Testis (tissue), 3 donors: ENCODE measurements around the gene MLKL. TPM values are rescaled to one million over a fixed set of nuclear protein-coding genes. Genes with fewer than 3 reads are reported as not detected.

Experiments
- DNase-seq: peaks from one replicate; pipeline ENCODE4 v3.0.0-alpha.2; 2019
- H3K27ac ChIP-seq, 2 donors: fragments of 200-600 bp; sonication (generic); one replicate each; pipeline ENCODE4 v1.5.1; 2019
- H3K27me3 ChIP-seq: fragments of 200-600 bp; sonication (generic); one replicate; pipeline ENCODE4 v1.5.1; 2019
- H3K36me3 ChIP-seq: fragments of 200-600 bp; sonication (generic); one replicate; pipeline ENCODE4 v1.5.1; 2017; ENCODE audit warnings: low read depth; ENCODE audit errors: missing control alignments
- H3K4me1 ChIP-seq: fragments of 200-600 bp; sonication (generic); one replicate; pipeline ENCODE4 v1.5.1; 2019
- H3K4me3 ChIP-seq, 2 donors: fragments of 200-600 bp; sonication (generic); one replicate each; pipeline ENCODE4 v1.5.1; 2017 to 2019
- H3K9me3 ChIP-seq: fragments of 200-600 bp; sonication (generic); one replicate; pipeline ENCODE4 v1.5.1; 2017
- CTCF ChIP-seq, 3 experiments: fragments of 450-650 bp in 2 of 3; fragments of 200-600 bp in 1 of 3; sonication (generic) in 1 of 3; IDR thresholded peaks; one replicate each; pipeline ENCODE4 v1.5.1; 2016 to 2019; ENCODE audit warnings: antibody characterized with exemption in 3 of 3, mild to moderate bottlenecking in 2 of 3, moderate library complexity in 1 of 3
- POLR2A ChIP-seq: fragments of 450-650 bp; IDR thresholded peaks from one replicate; pipeline ENCODE4 v1.6.1; 2017; ENCODE audit warnings: antibody characterized with exemption, mild to moderate bottlenecking, moderate library complexity
- WGBS, 2 donors: methylation state at CpG; one replicate each; pipeline ENCODE4 v1.1.5; 2018; 5-methylcytosine and 5-hydroxymethylcytosine counted together
- intact Hi-C: fragments of 100-400 bp; cut with DNase I; formaldehyde crosslinking; loops from one replicate; pipeline ENCODE4 v1.15.1; 2023; ENCODE audit warnings: low total_unique reads
- polyA plus RNA-seq: library from polyadenylated mRNA; stranded (reverse); fragments of 350-450 nt; fragmentation: Illumina TruSeq; extraction: RNeasy Lipid Tissue Mini Kit (QIAGEN cat#74804); gene quantifications from one replicate; pipeline ENCODE4 v1.2.3, GENCODE V29; 2014; ENCODE audit warnings: low read depth, low replicate concordance; ENCODE audit not compliant: insufficient read depth
- total RNA-seq, 2 donors: library from RNA; depleted of rRNA; stranded (reverse); fragments of >200 nt; gene quantifications; one replicate each; pipeline ENCODE4 v1.2.3, GENCODE V29; 2016

MLKL gene
- total and polyA plus RNA-seq, 3 donors from 2014 or later, result 3.5 to 4.8 (median 4.5) TPM

- Histone ChIP-seq H3K4me1 (no peaks in the 10 kb centered on the region), H3K9me3 (no peaks in the 10 kb centered on the region), H3K4me3 (no peak overlapping the region), H3K27me3 (no peaks in the 10 kb centered on the region), H3K36me3 (no peaks in the 10 kb centered on the region), H3K27ac (no peak overlapping the region)
- TF ChIP-seq POLR2A, result no peak
- TF ChIP-seq CTCF (IDR thresholded peaks at IDR 0.05), result peak; percentile 88 to 95 (median 92)
- intact Hi-C loops, result no loop called here
- 5% methylated on average over 6 of the region's 6 CpGs for WGBS, 2 donors
- DNase-seq, result peak; percentile 82
These were observed 8.8 kb upstream of the MLKL start for GRCh38 chr16:74709441-74709877.

GRCh38 chr16:74700116-74700437, 585 bp downstream of the MLKL start:
- Histone ChIP-seq H3K9me3 (no peaks in the 10 kb centered on the region), H3K4me1 (peaks cover 11% of the 10 kb centered on the region), H3K27ac (peak overlapping the region; percentile 12 to 46), H3K36me3 (no peaks in the 10 kb centered on the region), H3K27me3 (no peaks in the 10 kb centered on the region), H3K4me3 (peak overlapping the region; percentile 62 to 77)
- TF ChIP-seq CTCF (IDR thresholded peaks at IDR 0.05) (no peak), POLR2A (no peak)
- intact Hi-C loops, result no loop called here
- 0 to 2% methylated on average over 16 of the region's 16 CpGs for WGBS, 2 donors
- no peak for DNase-seq

GRCh38 chr16:74699666-74700065, 996 bp downstream of the MLKL start:
- no peak for DNase-seq
- Histone ChIP-seq H3K27me3 (no peaks in the 10 kb centered on the region), H3K36me3 (no peaks in the 10 kb centered on the region), H3K4me3 (peak overlapping the region; percentile 62 to 77), H3K4me1 (peaks cover 11% of the 10 kb centered on the region), H3K9me3 (no peaks in the 10 kb centered on the region), H3K27ac (peak overlapping the region in 1 of 2 donors; percentile 46)
- intact Hi-C loops, result no loop called here
- WGBS, 2 donors, result 71 to 77% methylated on average over 4 of the region's 4 CpGs
- TF ChIP-seq CTCF (IDR thresholded peaks at IDR 0.05), result no peak
- no peak for TF ChIP-seq POLR2A

GRCh38 chr16:74698222-74698621, 2.4 kb downstream of the MLKL start:
- H3K4me1 ChIP-seq, result peaks cover 11% of the 10 kb centered on the region
- H3K27ac ChIP-seq, result no peak overlapping the region
- no peaks in the 10 kb centered on the region for H3K36me3 ChIP-seq
- no peaks in the 10 kb centered on the region for H3K27me3 ChIP-seq
- no peaks in the 10 kb centered on the region for H3K9me3 ChIP-seq
- 55 to 66% methylated on average over 4 of the region's 4 CpGs for WGBS, 2 donors
- intact Hi-C loops, result no loop called here
- no peak overlapping the region for H3K4me3 ChIP-seq
- no peak for DNase-seq
- TF ChIP-seq CTCF (IDR thresholded peaks at IDR 0.05), result no peak
- TF ChIP-seq POLR2A, result no peak
